ENCODE data around the gene PRPF6. TPM values are rescaled to one million over a fixed set of nuclear protein-coding genes. Genes with fewer than 3 reads are reported as not detected.

PRPF6 gene
- total and polyA plus RNA-seq, 2 of the 13 experiments (the other 11 are each of a cell fraction or from before 2014, with no cell fraction given), result 63.7 to 101 TPM

GRCh38 chr20:64057628-64058498 lies 76.9 kb downstream of the PRPF6 start (continued):
- TF ChIP-seq ELK4 (CRISPR knock-in tag; IDR thresholded peaks at IDR 0.05; ENCODE audit: borderline replicate concordance) (no peak), ZNF740 (CRISPR knock-in tag; IDR thresholded peaks at IDR 0.05) (peak; percentile 85), ATM (IDR thresholded peaks at IDR 0.05; ENCODE audit: borderline replicate concordance) (no peak), GATAD1 (CRISPR knock-in tag; IDR thresholded peaks at IDR 0.05) (peak; percentile 83), ZBED4 (CRISPR knock-in tag; IDR thresholded peaks at IDR 0.05; ENCODE audit: borderline replicate concordance) (no peak; the same call in 1 of the 2 replicates), ARID2 (CRISPR knock-in tag; IDR thresholded peaks at IDR 0.05; ENCODE audit: borderline replicate concordance) (no peak), POGK (CRISPR knock-in tag; conservative IDR thresholded peaks at IDR 0.05) (0 out of 2 replicates have a peak, but pooled peaks have one; percentile 41), LRRFIP1 (CRISPR knock-in tag; conservative IDR thresholded peaks at IDR 0.05) (no peak), MED8 (CRISPR knock-in tag; IDR thresholded peaks at IDR 0.05; ENCODE audit: insufficient replicate concordance) (no peak), RERE (CRISPR knock-in tag; IDR thresholded peaks at IDR 0.05; ENCODE audit: low read depth) (no peak; the same call in 1 of the 2 replicates), ZNF138 (CRISPR knock-in tag; IDR thresholded peaks at IDR 0.05; ENCODE audit: low read depth) (no peak)

Data from HepG2 (cell line).